ENCODE measurements around the gene POLG2.
"Not testable (repeated sequence)": the region's sequence is repeated elsewhere in the genome, so short reads cannot be mapped to it uniquely, and the experiment has no call there.

POLG2 gene

DNA sequence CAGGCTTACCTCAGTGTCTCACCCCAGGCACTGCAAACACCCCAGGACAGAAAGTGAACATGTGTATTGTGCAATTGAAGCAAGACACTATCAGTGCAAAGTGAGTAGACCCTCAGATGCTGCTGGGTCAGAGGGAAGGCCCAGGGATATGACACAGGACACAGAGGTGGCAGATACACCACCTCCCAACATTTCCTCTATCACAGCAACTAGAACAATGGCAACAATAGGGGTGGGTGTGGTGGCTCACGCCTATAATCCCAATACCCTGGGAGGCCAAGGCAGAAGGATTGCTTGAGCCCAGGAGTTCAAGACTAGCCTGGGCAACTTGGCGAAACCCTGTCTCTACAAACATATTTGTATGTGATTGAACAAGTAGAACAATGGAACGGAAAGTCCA is 25.4 kb downstream of the POLG2 start:
- H3K4me2 ChIP-seq (ENCODE audit: low read length): no peak overlapping the region
- H3F3A ChIP-seq (ENCODE audit: control insufficient read depth, insufficient read depth): peaks cover 14% of the 10 kb centered on the region; the same call in 1 of the 2 replicates
- no peaks in the 10 kb centered on the region for H3K27me3 ChIP-seq (ENCODE audit: control insufficient read depth, low read length)
- no peaks in the 10 kb centered on the region for H3K9me2 ChIP-seq (replicated peaks; ENCODE audit: control insufficient read depth, low read length)
- no peaks in the 10 kb centered on the region for H3K9me3 ChIP-seq (ENCODE audit: control insufficient read depth, insufficient read depth, low read length)
- no peak overlapping the region for H3K4me3 ChIP-seq (ENCODE audit: low read length)
- H3K36me3 ChIP-seq (ENCODE audit: control insufficient read depth, low read length): peaks cover 67% of the 10 kb centered on the region
- H3K4me1 ChIP-seq (ENCODE audit: control insufficient read depth, low read length): peaks cover 21% of the 10 kb centered on the region
- no peaks in the 10 kb centered on the region for H4K20me1 ChIP-seq (ENCODE audit: control insufficient read depth, insufficient read depth, low read depth, low read length)
- H3K27ac ChIP-seq (ENCODE audit: low read depth, low read length): no peak overlapping the region
- H3K79me2 ChIP-seq (ENCODE audit: control insufficient read depth, low read length): no peaks in the 10 kb centered on the region
- TF ChIP-seq EZH2phosphoT487 (IDR thresholded peaks at IDR 0.05; ENCODE audit: borderline replicate concordance, low read length) (no peak), CTCF (IDR thresholded peaks at IDR 0.05; ENCODE audit: low read depth, low read length, poor library complexity, severe bottlenecking) (no peak)

DNA sequence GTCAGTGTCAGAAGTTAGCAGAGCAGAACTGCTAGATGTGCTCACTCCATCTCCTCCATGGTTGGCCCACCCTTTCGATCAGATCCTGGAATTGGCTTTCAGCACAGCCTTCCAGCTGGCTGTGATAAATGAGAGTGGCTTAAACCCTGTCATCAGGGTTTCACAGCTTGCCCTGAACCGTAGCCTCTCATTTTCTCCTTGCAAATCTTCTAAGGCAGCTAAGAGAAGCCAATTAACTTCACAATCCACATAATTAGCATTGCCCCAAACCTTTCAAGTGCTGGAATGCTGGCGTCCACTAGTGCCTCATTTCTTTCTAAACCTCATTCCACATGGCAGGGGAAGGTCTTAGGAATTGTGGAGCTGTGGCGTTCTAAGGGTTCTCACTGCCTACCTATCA is 26.2 kb downstream of the POLG2 start:
- Histone ChIP-seq H3K4me2 (ENCODE audit: low read length) (no peak overlapping the region), H4K20me1 (ENCODE audit: control insufficient read depth, insufficient read depth, low read depth, low read length) (no peaks in the 10 kb centered on the region), H3K27me3 (ENCODE audit: control insufficient read depth, low read length) (no peaks in the 10 kb centered on the region), H3K9me2 (replicated peaks; ENCODE audit: control insufficient read depth, low read length) (no peaks in the 10 kb centered on the region), H3K4me3 (ENCODE audit: low read length) (no peak overlapping the region), H3K9me3 (ENCODE audit: control insufficient read depth, insufficient read depth, low read length) (no peaks in the 10 kb centered on the region), H3K36me3 (ENCODE audit: control insufficient read depth, low read length) (peaks cover 71% of the 10 kb centered on the region), H3F3A (ENCODE audit: control insufficient read depth, insufficient read depth) (peaks cover 11% of the 10 kb centered on the region; the same call in 1 of the 2 replicates), H3K79me2 (ENCODE audit: control insufficient read depth, low read length) (no peaks in the 10 kb centered on the region), H3K4me1 (ENCODE audit: control insufficient read depth, low read length) (peaks cover 20% of the 10 kb centered on the region), H3K27ac (ENCODE audit: low read depth, low read length) (no peak overlapping the region)
- no peak for TF ChIP-seq EZH2phosphoT487 (IDR thresholded peaks at IDR 0.05; ENCODE audit: borderline replicate concordance, low read length)
- no peak for TF ChIP-seq CTCF (IDR thresholded peaks at IDR 0.05; ENCODE audit: low read depth, low read length, poor library complexity, severe bottlenecking)

GRCh38 chr17:64466834-64467233 is 30.0 kb downstream of the POLG2 start:
- H3K9me2 ChIP-seq (replicated peaks; ENCODE audit: control insufficient read depth, low read length); H3K4me3 ChIP-seq (ENCODE audit: low read length); H3F3A ChIP-seq (ENCODE audit: control insufficient read depth, insufficient read depth); H3K4me1 ChIP-seq (ENCODE audit: control insufficient read depth, low read length); H3K9me3 ChIP-seq (ENCODE audit: control insufficient read depth, insufficient read depth, low read length); H3K79me2 ChIP-seq (ENCODE audit: control insufficient read depth, low read length); H4K20me1 ChIP-seq (ENCODE audit: control insufficient read depth, insufficient read depth, low read depth, low read length); H3K27me3 ChIP-seq (ENCODE audit: control insufficient read depth, low read length); H3K4me2 ChIP-seq (ENCODE audit: low read length); H3K27ac ChIP-seq (ENCODE audit: low read depth, low read length): not testable (repeated sequence)
- peaks cover 75% of the 10 kb centered on the region for H3K36me3 ChIP-seq (ENCODE audit: control insufficient read depth, low read length)

GRCh38 chr17:64466019-64466735 is 30.7 kb downstream of the POLG2 start:
- Histone ChIP-seq H3K27me3 (ENCODE audit: control insufficient read depth, low read length) (no peaks in the 10 kb centered on the region), H4K20me1 (ENCODE audit: control insufficient read depth, insufficient read depth, low read depth, low read length) (no peaks in the 10 kb centered on the region), H3K79me2 (ENCODE audit: control insufficient read depth, low read length) (no peaks in the 10 kb centered on the region), H3K4me1 (ENCODE audit: control insufficient read depth, low read length) (no peaks in the 10 kb centered on the region), H3K36me3 (ENCODE audit: control insufficient read depth, low read length) (peaks cover 75% of the 10 kb centered on the region), H3K27ac (ENCODE audit: low read depth, low read length) (no peak overlapping the region), H3K4me3 (ENCODE audit: low read length) (no peak overlapping the region), H3F3A (ENCODE audit: control insufficient read depth, insufficient read depth) (peaks cover under 1% of the 10 kb centered on the region; the same call in 1 of the 2 replicates), H3K4me2 (ENCODE audit: low read length) (no peak overlapping the region), H3K9me2 (replicated peaks; ENCODE audit: control insufficient read depth, low read length) (no peaks in the 10 kb centered on the region), H3K9me3 (ENCODE audit: control insufficient read depth, insufficient read depth, low read length) (no peaks in the 10 kb centered on the region)
- TF ChIP-seq EZH2phosphoT487 (IDR thresholded peaks at IDR 0.05; ENCODE audit: borderline replicate concordance, low read length): no peak
- TF ChIP-seq CTCF (IDR thresholded peaks at IDR 0.05; ENCODE audit: low read depth, low read length, poor library complexity, severe bottlenecking): no peak

Measured in DOHH2 (cell line).